GM18511 (cell line): ENCODE results near the gene C1QB.

Experiments used
- ATAC-seq: cut with Tn5 transposase; IDR thresholded peaks from one replicate; pipeline ENCODE4 v1.9.1; 2021; ENCODE audit warnings: mild to moderate bottlenecking, moderate library complexity; ENCODE audit not compliant: unreplicated experiment

C1QB gene

GRCh38 chr1:22652881-22653316 lies at the start of gene C1QB:
C1QB (plus strand) TSS chr1:22653236; CDS start chr1:22659463, 6,227 bp downstream.
- no peak for ATAC-seq

GRCh38 chr1:22606161-22606560 lies 46.9 kb upstream of the C1QB start:
- no peak for ATAC-seq

GRCh38 chr1:22607154-22607553 lies 45.9 kb upstream of the C1QB start:
- ATAC-seq, result no peak

GRCh38 chr1:22608361-22608760 lies 44.7 kb upstream of the C1QB start:
- no peak for ATAC-seq

GRCh38 chr1:22609291-22609690 lies 43.7 kb upstream of the C1QB start:
- no peak for ATAC-seq

- ATAC-seq, result no peak
Observed at GRCh38 chr1:22611530-22611947, 41.5 kb upstream of the C1QB start.

- no peak for ATAC-seq
Observed at GRCh38 chr1:22612671-22613571, 40.1 kb upstream of the C1QB start.

- ATAC-seq, result no peak
Observed at GRCh38 chr1:22613572-22613918, 39.5 kb upstream of the C1QB start.

GRCh38 chr1:22613951-22614350 lies 39.1 kb upstream of the C1QB start:
- ATAC-seq, result no peak

GRCh38 chr1:22615886-22616285 lies 37.1 kb upstream of the C1QB start:
- ATAC-seq, result no peak

- no peak for ATAC-seq
Observed at GRCh38 chr1:22616571-22616970, 36.5 kb upstream of the C1QB start.

GRCh38 chr1:22618056-22618455 lies 35.0 kb upstream of the C1QB start:
- no peak for ATAC-seq

GRCh38 chr1:22619252-22619651 lies 33.8 kb upstream of the C1QB start:
- ATAC-seq, result no peak

- no peak for ATAC-seq
Observed at GRCh38 chr1:22619798-22620197, 33.2 kb upstream of the C1QB start.

- ATAC-seq, result no peak
Observed at GRCh38 chr1:22621761-22622160, 31.3 kb upstream of the C1QB start.

GRCh38 chr1:22625262-22625925 lies 27.6 kb upstream of the C1QB start:
- ATAC-seq, result no peak

- no peak for ATAC-seq
Observed at GRCh38 chr1:22626237-22627157, 26.5 kb upstream of the C1QB start.

- no peak for ATAC-seq
Observed at GRCh38 chr1:22627331-22627730, 25.7 kb upstream of the C1QB start.

- no peak for ATAC-seq
Observed at GRCh38 chr1:22628698-22629444, 24.2 kb upstream of the C1QB start.

- no peak for ATAC-seq
Observed at GRCh38 chr1:22629886-22630285, 23.1 kb upstream of the C1QB start.
